Mucosa of descending colon (tissue), 3 donors: ENCODE data around the gene TSHZ2. TPM values are rescaled to one million over a fixed set of nuclear protein-coding genes. Genes with fewer than 3 reads are reported as not detected.
"Not testable (repeated sequence)": the region's sequence is repeated elsewhere in the genome, so short reads cannot be mapped to it uniquely, and the experiment has no call there.

Experiments
- ATAC-seq: fragments of 200-7000 bp; cut with Tn5 transposase; one replicate; pipeline ENCODE4 v1.9.1; 2020; ENCODE audit warnings: mild to moderate bottlenecking, moderate library complexity
- DNase-seq, 3 donors: peaks; one replicate each; pipeline ENCODE4 v3.0.0-alpha.2; 2020
- H3K36me3 ChIP-seq: fragments of 200-600 bp; one replicate; pipeline ENCODE4 v1.8.0; 2021; ENCODE audit warnings: low read depth, mild to moderate bottlenecking
- H3K4me1 ChIP-seq: fragments of 200-600 bp; one replicate; pipeline ENCODE4 v1.8.0; 2021; ENCODE audit warnings: low read depth, mild to moderate bottlenecking
- H3K4me3 ChIP-seq: fragments of 200-600 bp; one replicate; pipeline ENCODE4 v1.8.0; 2021; ENCODE audit warnings: mild to moderate bottlenecking
- H3K9me3 ChIP-seq: fragments of 200-600 bp; one replicate; pipeline ENCODE4 v1.8.0; 2021; ENCODE audit warnings: mild to moderate bottlenecking
- CTCF ChIP-seq: fragments of 200-600 bp; IDR thresholded peaks from one replicate; pipeline ENCODE4 v1.8.0; 2022; ENCODE audit warnings: antibody characterized with exemption, mild to moderate bottlenecking
- intact Hi-C, 2 donors: fragments of 100-400 bp; cut with DNase I in 1 of 2; cut with micrococcal nuclease in 1 of 2; formaldehyde crosslinking; loops; one replicate each; pipeline versions ENCODE4 v1.11.0 to v1.11.1; 2022; cut with DNase I, micrococcal nuclease
- total RNA-seq, 3 donors: library from RNA; stranded (reverse); fragmentation: NEBNext Ultra II Directional in 2 of 3; extraction: Animal tissue kit (Norgen Biotek cat#: 25700) in 2 of 3; gene quantifications; one replicate each; pipeline versions ENCODE4 v1.2.1 to v1.2.4, GENCODE V29; 2021 to 2023
- donor health status: DM: no; HTN: no; CAD: no; lungs with moderate emphysema.
- donor health status: DM: no; HTN: no; CAD: no.
- donor health status: DM: no; HTN: yes; CAD: no.

TSHZ2 gene
- total RNA-seq, 3 donors from 2014 or later = 1.9 to 17.8 (median 3.6) TPM

- Histone ChIP-seq H3K4me3 (no peak overlapping the region), H3K36me3 (no peaks in the 10 kb centered on the region), H3K4me1 (no peaks in the 10 kb centered on the region), H3K9me3 (no peaks in the 10 kb centered on the region)
- ATAC-seq (no peak), DNase-seq (no peak)
- TF ChIP-seq CTCF = no peak
- intact Hi-C loops = no loop called here
Measured at GRCh38 chr20:53023732-53024520, 51.8 kb downstream of the TSHZ2 start.

DNA sequence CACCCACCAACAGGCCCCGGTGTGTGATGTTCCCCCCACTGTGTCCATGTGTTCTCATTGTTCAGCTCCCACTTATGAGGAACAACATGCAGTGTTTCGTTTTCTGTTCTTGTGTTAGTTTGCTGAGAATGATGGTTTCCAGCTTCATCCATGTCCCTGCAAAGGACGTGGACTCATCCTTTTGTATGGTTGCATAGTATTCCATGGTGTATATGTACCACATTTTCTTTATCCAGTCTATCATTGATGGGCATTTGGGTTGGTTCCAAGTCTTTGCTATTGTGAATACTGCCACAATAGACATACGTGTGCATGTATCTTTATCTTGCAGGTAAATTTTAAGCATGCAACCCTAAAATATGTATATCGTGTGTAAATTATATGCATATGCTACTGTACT, 52.5 kb downstream of the TSHZ2 start:
- H3K4me3 ChIP-seq, ATAC-seq, H3K36me3 ChIP-seq, intact Hi-C loops, H3K9me3 ChIP-seq, DNase-seq, H3K4me1 ChIP-seq: not testable (repeated sequence)

GRCh38 chr20:53027089-53027488, 54.9 kb downstream of the TSHZ2 start:
- ATAC-seq (no peak), DNase-seq (no peak)
- Histone ChIP-seq H3K4me3 (no peak overlapping the region), H3K9me3 (no peaks in the 10 kb centered on the region), H3K4me1 (no peaks in the 10 kb centered on the region), H3K36me3 (no peaks in the 10 kb centered on the region)
- intact Hi-C loops = no loop called here
- no peak for TF ChIP-seq CTCF

GRCh38 chr20:53028337-53029007, 56.3 kb downstream of the TSHZ2 start:
- Histone ChIP-seq H3K36me3 (no peaks in the 10 kb centered on the region), H3K4me1 (no peaks in the 10 kb centered on the region), H3K4me3 (no peak overlapping the region), H3K9me3 (no peaks in the 10 kb centered on the region)
- TF ChIP-seq CTCF = no peak
- no peak for DNase-seq
- no peak for ATAC-seq
- intact Hi-C loops = no loop called here

DNA sequence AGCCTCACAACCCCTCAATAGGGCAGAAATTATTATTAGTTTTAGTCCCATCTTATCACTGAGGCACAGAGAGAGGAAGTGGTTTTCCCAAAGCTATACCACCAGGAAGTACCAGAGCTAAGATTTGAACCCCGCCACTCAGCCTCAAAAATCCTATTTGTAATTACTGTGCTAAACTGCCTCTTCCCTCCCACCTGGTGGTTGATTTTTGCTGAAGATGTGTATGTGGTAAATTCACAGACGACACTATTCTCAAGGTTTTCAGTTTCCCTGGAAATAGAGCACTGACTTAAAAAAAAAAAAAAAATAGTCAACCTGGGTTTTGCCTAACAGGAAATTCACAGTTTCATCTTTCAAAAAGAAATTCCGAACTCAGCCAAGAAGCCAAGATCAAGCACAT, 57.9 kb downstream of the TSHZ2 start:
- intact Hi-C loops = no loop called here
- Histone ChIP-seq H3K4me1 (no peaks in the 10 kb centered on the region), H3K36me3 (no peaks in the 10 kb centered on the region), H3K9me3 (no peaks in the 10 kb centered on the region), H3K4me3 (no peak overlapping the region)
- no peak for DNase-seq
- TF ChIP-seq CTCF = no peak
- no peak for ATAC-seq

- H3K9me3 ChIP-seq = no peaks in the 10 kb centered on the region
- ATAC-seq (no peak), DNase-seq (no peak)
- intact Hi-C loops = no loop called here
- no peaks in the 10 kb centered on the region for H3K4me1 ChIP-seq
- no peaks in the 10 kb centered on the region for H3K36me3 ChIP-seq
- H3K4me3 ChIP-seq = no peak overlapping the region
- TF ChIP-seq CTCF = no peak
Measured at GRCh38 chr20:53032046-53032445, 59.9 kb downstream of the TSHZ2 start.
